HEK293T (cell line): ENCODE results near the gene P4HA1.

Source experiments
- CTCF ChIA-PET: fragments of 350-600 bp; formaldehyde crosslinking; extraction: SDS; loops from one replicate; lab custom pipeline; 2021; ENCODE audit warnings: antibody characterized with exemption, inconsistent platforms; lab: Yijun Ruan, JAX
- POLR2A ChIA-PET: fragments of 350-600 bp; formaldehyde crosslinking; extraction: SDS; loops from one replicate; lab custom pipeline; 2020; ENCODE audit warnings: antibody characterized with exemption, inconsistent platforms; lab: Yijun Ruan, JAX
- DNase-seq: peaks from one replicate; pipeline ENCODE4 v3.0.0; 2012; ENCODE audit warnings: mixed read lengths; ENCODE audit errors: extremely low spot score
- ARNT ChIP-seq: fragments of 450-650 bp; IDR thresholded peaks from 2 replicates; pipeline ENCODE4 v1.6.1; 2017; ENCODE audit warnings: mild to moderate bottlenecking
- BHLHE40 ChIP-seq: fragments of 450-650 bp; IDR thresholded peaks from 2 replicates; pipeline ENCODE4 v1.6.1; 2016; ENCODE audit warnings: mild to moderate bottlenecking, moderate library complexity, borderline replicate concordance
- CTBP1 ChIP-seq: fragments of 450-650 bp; IDR thresholded peaks from 2 replicates; pipeline ENCODE4 v1.6.1; 2016; ENCODE audit warnings: borderline replicate concordance
- ELF4 ChIP-seq: fragments of 450-650 bp; IDR thresholded peaks from 2 replicates; pipeline ENCODE4 v1.6.1; 2017; ENCODE audit warnings: antibody characterized with exemption
- FOXA1 ChIP-seq: fragments of 450-650 bp; IDR thresholded peaks from 2 replicates; pipeline ENCODE4 v1.6.1; 2016; ENCODE audit warnings: mild to moderate bottlenecking
- FOXK2 ChIP-seq: fragments of 450-650 bp; IDR thresholded peaks from 2 replicates; pipeline ENCODE4 v1.6.1; 2016; ENCODE audit warnings: mild to moderate bottlenecking
- FOXM1 ChIP-seq: fragments of 450-650 bp; IDR thresholded peaks from 2 replicates; pipeline ENCODE4 v1.6.1; 2017; ENCODE audit warnings: mild to moderate bottlenecking, borderline replicate concordance
- HDGF ChIP-seq: fragments of 450-650 bp; IDR thresholded peaks from 2 replicates; pipeline ENCODE4 v1.6.1; 2017; ENCODE audit warnings: antibody characterized with exemption, borderline replicate concordance
- L3MBTL2 ChIP-seq: fragments of 450-650 bp; conservative IDR thresholded peaks from 2 replicates; pipeline ENCODE4 v1.6.1; 2016; ENCODE audit warnings: mild to moderate bottlenecking
- LEF1 ChIP-seq: fragments of 450-650 bp; IDR thresholded peaks from 2 replicates; pipeline ENCODE4 v1.6.1; 2017; ENCODE audit warnings: mild to moderate bottlenecking, borderline replicate concordance
- NFRKB ChIP-seq: fragments of 450-650 bp; IDR thresholded peaks from 2 replicates; pipeline ENCODE4 v1.6.1; 2016; ENCODE audit warnings: mild to moderate bottlenecking, moderate library complexity
- PKNOX1 ChIP-seq: fragments of 450-650 bp; IDR thresholded peaks from 2 replicates; pipeline ENCODE4 v1.6.1; 2016
- SP1 ChIP-seq: fragments of 450-650 bp; IDR thresholded peaks from 2 replicates; pipeline ENCODE4 v1.6.1; 2017
- SUZ12 ChIP-seq: fragments of 450-650 bp; IDR thresholded peaks from 2 replicates; pipeline ENCODE4 v1.6.1; 2016; ENCODE audit warnings: mild to moderate bottlenecking
- TARDBP ChIP-seq: fragments of 450-650 bp; IDR thresholded peaks from 2 replicates; pipeline ENCODE4 v1.6.1; 2016
- ZNF384 ChIP-seq: fragments of 450-650 bp; IDR thresholded peaks from 2 replicates; pipeline ENCODE4 v1.6.1; 2016

P4HA1 gene

GRCh38 chr10:73096449-73097304, at the start of gene P4HA1:
TSS of gene P4HA1 (minus strand) at chr10:73096866. CDS start at chr10:73074883, 21,983 bp downstream.
- ChIA-PET POLR2A (interaction anchor here (0.6 to 6.6 kb wide), 13 partner anchors 11 to 742 kb away, joined by 3 to 61 read pairs (median 3); partner anchors contain the start of genes DNAJB12, DNAJC9, ECD and FAM149B1), CTCF (interaction anchor here (0.5 to 2.4 kb wide), 9 partner anchors 13 to 231 kb away, joined by 3 to 7 read pairs (median 3); partner anchors contain the start of gene NUDT13)
- DNase-seq, result peak; percentile 97
- TF ChIP-seq FOXA1 (no peak), L3MBTL2 (peak; percentile 88), CTBP1 (no peak), BHLHE40 (no peak), LEF1 (no peak), TARDBP (peak; percentile 98), NFRKB (no peak), FOXM1 (peak; percentile 34; the same call in 1 of the 2 replicates), ELF4 (peak; percentile 85), SP1 (no peak), PKNOX1 (no peak), ZNF384 (peak; percentile 80), HDGF (no peak), ARNT (no peak), SUZ12 (no peak), FOXK2 (no peak)

DNA sequence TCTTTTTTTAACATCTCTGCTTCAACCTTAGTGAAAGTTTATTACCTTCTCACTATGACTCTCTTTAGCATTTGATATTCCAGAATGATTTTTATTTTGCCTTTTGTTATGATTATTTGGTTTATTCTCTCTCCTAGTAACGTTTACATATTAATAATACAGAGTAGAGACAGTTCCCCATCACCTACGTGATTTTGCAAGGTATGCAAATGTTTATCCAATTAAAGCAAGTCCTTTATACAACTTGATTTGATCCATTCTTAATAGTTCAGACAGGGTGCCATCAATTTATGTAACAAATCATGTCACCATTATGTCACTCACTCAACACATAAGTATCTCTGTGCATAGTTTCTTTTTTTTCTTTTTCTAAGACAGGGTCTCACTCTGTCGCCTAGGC, 44.9 kb upstream of the P4HA1 start:
- ChIA-PET CTCF (no interaction called here), POLR2A (no interaction called here)
- TF ChIP-seq HDGF (no peak), LEF1 (no peak), ZNF384 (no peak), FOXM1 (no peak)
- DNase-seq, result no peak

GRCh38 chr10:73139251-73139650, 42.6 kb upstream of the P4HA1 start:
- DNase-seq, result no peak
- ChIA-PET POLR2A (interaction anchor here (0.6 to 1.3 kb wide), 2 partner anchors 29 kb away, joined by 3 to 4 read pairs; partner anchors contain the start of gene NUDT13), CTCF (interaction anchor here (0.6 to 1.4 kb wide), 2 partner anchors 9 to 42 kb away, joined by 3 read pairs; partner anchors contain the start of gene P4HA1)
- TF ChIP-seq ELF4, result no peak
- no peak for TF ChIP-seq ZNF384
- no peak for TF ChIP-seq SP1
- TF ChIP-seq NFRKB, result no peak
- no peak for TF ChIP-seq L3MBTL2
- no peak for TF ChIP-seq LEF1
- TF ChIP-seq TARDBP, result no peak
- no peak for TF ChIP-seq CTBP1
- no peak for TF ChIP-seq FOXK2

DNA sequence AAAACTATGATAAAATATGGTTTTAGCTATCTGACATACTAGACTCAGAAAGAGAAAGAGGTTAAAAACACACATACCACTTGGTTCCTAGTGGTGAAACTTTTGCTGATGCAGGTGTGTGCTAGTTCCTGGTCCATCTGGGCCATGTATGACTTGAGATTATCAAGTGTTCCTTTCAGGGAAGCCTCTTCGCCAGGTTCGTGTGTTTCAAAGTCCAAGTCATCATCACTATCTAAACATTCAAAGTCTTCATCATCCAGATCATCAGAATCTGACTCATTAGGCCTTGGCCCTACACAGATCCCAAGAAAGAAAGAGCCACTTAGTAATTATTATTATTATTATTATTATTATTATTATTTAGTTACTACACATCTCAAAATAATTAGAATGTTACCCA, 40.0 kb upstream of the P4HA1 start:
- ChIA-PET POLR2A (no interaction called here), CTCF (interaction anchor here (0.6 kb wide), 1 partner anchor 844 kb away, joined by 3 read pairs; no protein-coding TSS in a partner anchor)
- TF ChIP-seq ELF4, result no peak
- no peak for TF ChIP-seq LEF1
- TF ChIP-seq SP1, result no peak
- TF ChIP-seq PKNOX1, result no peak
- no peak for TF ChIP-seq L3MBTL2
- no peak for TF ChIP-seq CTBP1
- TF ChIP-seq TARDBP, result no peak
- TF ChIP-seq ARNT, result no peak
- TF ChIP-seq FOXA1, result no peak
- TF ChIP-seq FOXM1, result no peak
- no peak for TF ChIP-seq NFRKB
- TF ChIP-seq BHLHE40, result no peak
- no peak for TF ChIP-seq HDGF
- no peak for TF ChIP-seq FOXK2
- DNase-seq, result no peak

DNA sequence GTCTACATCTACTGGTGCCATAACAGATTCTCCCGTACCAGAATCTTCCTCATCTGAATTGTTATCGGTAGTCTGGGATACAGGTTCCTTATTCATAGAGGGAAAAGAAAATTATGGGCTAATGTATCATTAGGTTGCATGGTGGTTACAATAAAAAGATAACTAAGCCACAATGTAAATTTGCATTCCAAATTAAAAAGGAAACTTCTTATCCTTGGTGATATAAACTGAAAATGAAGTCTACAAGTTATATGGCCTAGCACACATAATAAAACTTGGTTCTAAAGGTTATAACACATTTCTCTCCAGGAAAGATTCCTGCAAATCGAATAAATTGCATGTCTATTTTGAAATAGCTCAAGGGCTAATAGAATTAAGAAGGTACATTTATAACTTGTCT, 38.1 kb upstream of the P4HA1 start:
- POLR2A ChIA-PET, result no interaction called here
- no peak for DNase-seq
- TF ChIP-seq SP1 (no peak), LEF1 (no peak), TARDBP (no peak), NFRKB (no peak), ELF4 (no peak), FOXK2 (no peak), FOXA1 (no peak)
- CTCF ChIA-PET, result no interaction called here

DNA sequence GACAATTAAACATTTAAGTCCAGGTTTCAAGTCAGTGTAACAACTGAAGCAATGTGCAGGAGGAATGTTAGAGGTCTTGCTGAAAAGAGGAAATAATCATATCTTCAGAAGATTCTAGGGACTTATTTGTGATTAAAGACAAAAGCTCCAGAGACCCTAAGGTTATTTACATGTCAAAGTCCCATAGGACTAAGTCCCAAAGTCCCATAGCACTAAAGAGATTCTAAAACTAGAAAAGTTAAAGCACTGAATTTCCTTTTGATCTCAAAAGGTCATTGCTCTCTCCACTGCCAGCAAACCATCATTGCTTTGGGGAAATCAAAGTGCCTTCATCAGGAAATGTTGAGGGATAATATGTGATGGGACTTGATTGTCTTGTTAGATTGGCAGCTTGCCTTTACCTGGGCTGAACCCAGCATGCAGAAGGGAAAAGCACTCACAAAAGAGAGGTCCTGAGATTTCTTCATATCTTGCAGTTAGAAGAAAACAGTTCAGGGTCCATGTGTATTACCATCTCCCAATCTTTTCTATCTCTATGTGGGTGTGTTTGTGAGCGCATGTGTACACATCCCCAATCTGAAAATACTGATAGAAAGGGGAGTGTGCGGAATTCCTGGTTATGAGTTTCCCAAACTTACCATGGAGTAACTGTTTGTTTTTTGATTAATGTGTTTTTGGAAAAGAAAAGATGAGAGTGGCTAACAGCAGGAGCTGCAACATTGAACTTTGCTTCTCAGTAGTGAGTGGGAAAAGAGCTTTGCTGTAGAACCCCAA, 35.4 kb upstream of the P4HA1 start:
- no peak for DNase-seq
- no peak for TF ChIP-seq ZNF384
- no peak for TF ChIP-seq L3MBTL2
- TF ChIP-seq FOXM1, result no peak
- no peak for TF ChIP-seq NFRKB
- TF ChIP-seq PKNOX1, result no peak
- no peak for TF ChIP-seq SUZ12
- TF ChIP-seq LEF1, result no peak
- no peak for TF ChIP-seq TARDBP
- TF ChIP-seq FOXA1, result no peak
- TF ChIP-seq ARNT, result no peak
- TF ChIP-seq BHLHE40, result no peak
- no peak for TF ChIP-seq SP1
- no peak for TF ChIP-seq FOXK2
- TF ChIP-seq HDGF, result no peak
- no peak for TF ChIP-seq ELF4
- POLR2A ChIA-PET, result no interaction called here
- CTCF ChIA-PET, result no interaction called here
